Activated CD4-positive, alpha-beta T cell treated with anti-CD3 and anti-CD28 coated beads, Interleukin-2, Interleukin-4, amounts not matched to agents 100 ng/mL and 50 ng/mL, durations not matched to agents 16 hours and 8 hours (primary cell): Measurements from ENCODE around the gene H2BK1.

ENCODE experiments used
- DNase-seq: peaks from one replicate; pipeline ENCODE4 v3.0.0-alpha.2; 2020; ENCODE audit warnings: low spot score

The H2BK1 gene

GRCh38 chr7:151202836-151203235 is 7.5 kb downstream of the H2BK1 start:
- no peak for DNase-seq

GRCh38 chr7:151201751-151202150 is 8.5 kb downstream of the H2BK1 start:
- no peak for DNase-seq

- no peak for DNase-seq
These were observed 8.9 kb downstream of the H2BK1 start for GRCh38 chr7:151201344-151201743.

GRCh38 chr7:151198945-151199848 is 11.1 kb downstream of the H2BK1 start:
- no peak for DNase-seq

- no peak for DNase-seq
These were observed 12.4 kb downstream of the H2BK1 start for GRCh38 chr7:151197932-151198331.

GRCh38 chr7:151195616-151196450 is 14.5 kb downstream of the H2BK1 start:
- no peak for DNase-seq

- DNase-seq, result no peak
These were observed 16.1 kb downstream of the H2BK1 start for GRCh38 chr7:151194188-151194587.

GRCh38 chr7:151193203-151193978 is 16.9 kb downstream of the H2BK1 start:
- no peak for DNase-seq

GRCh38 chr7:151192002-151192539 is 18.2 kb downstream of the H2BK1 start:
- no peak for DNase-seq

- no peak for DNase-seq
These were observed 18.7 kb downstream of the H2BK1 start for GRCh38 chr7:151191544-151191943.

- DNase-seq, result no peak
These were observed 21.2 kb downstream of the H2BK1 start for GRCh38 chr7:151189038-151189437.

- no peak for DNase-seq
These were observed 22.1 kb downstream of the H2BK1 start for GRCh38 chr7:151188252-151188542.

- DNase-seq, result no peak
These were observed 22.7 kb downstream of the H2BK1 start for GRCh38 chr7:151187409-151188251.

- DNase-seq, result no peak
These were observed 23.5 kb downstream of the H2BK1 start, which contains the start of gene ASB10 for GRCh38 chr7:151186640-151187408. ASB10 (minus strand) TSS chr7:151187250; CDS start chr7:151187130, 120 bp downstream.

- no peak for DNase-seq
These were observed 24.3 kb downstream of the H2BK1 start for GRCh38 chr7:151185762-151186639.

- no peak for DNase-seq
These were observed 29.3 kb downstream of the H2BK1 start for GRCh38 chr7:151181011-151181431.

- DNase-seq, result no peak
These were observed 30.3 kb downstream of the H2BK1 start for GRCh38 chr7:151179946-151180345.

GRCh38 chr7:151179287-151179860 is 30.9 kb downstream of the H2BK1 start:
- no peak for DNase-seq

- DNase-seq, result no peak
These were observed 31.5 kb downstream of the H2BK1 start for GRCh38 chr7:151178831-151179230.
